HL-60/S4 treated with retinoic acid at 250 ng/mL for 4 days and 3 days (cell line): Measurements from ENCODE around the gene TPPP2.

ENCODE experiments used
- in situ Hi-C: fragments of 300-500 bp; cut with MboI; formaldehyde crosslinking; loops from 2 replicates; pipeline ENCODE4 v1.7.0; 2022; ENCODE audit warnings: low sequenced_read_pairs

Gene TPPP2

DNA sequence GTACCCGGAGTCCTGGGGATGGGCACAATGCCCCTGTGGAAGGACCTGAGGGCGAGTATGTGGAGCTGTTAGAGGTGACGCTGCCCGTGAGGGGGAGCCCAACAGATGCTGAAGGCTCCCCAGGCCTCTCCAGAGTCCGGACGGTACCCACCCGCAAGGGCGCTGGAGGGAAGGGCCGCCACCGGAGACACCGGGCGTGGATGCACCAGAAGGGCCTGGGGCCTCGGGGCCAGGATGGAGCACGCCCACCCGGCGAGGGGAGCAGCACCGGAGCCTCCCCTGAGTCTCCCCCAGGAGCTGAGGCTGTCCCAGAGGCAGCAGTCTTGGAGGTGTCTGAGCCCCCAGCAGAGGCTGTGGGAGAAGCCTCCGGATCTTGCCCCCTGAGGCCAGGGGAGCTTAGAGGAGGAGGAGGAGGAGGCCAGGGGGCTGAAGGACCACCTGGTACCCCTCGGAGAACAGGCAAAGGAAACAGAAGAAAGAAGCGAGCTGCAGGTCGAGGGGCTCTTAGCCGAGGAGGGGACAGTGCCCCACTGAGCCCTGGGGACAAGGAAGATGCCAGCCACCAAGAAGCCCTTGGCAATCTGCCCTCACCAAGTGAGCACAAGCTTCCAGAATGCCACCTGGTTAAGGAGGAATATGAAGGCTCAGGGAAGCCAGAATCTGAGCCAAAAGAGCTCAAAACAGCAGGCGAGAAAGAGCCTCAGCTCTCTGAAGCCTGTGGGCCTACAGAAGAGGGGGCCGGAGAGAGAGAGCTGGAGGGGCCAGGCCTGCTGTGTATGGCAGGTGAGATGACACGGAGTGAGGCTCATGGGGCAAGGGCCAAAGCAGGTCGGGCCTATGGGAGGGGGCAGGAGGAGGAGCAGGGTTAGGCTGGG, 44.6 kb downstream of the TPPP2 start:
- in situ Hi-C loops = no loop called here

DNA sequence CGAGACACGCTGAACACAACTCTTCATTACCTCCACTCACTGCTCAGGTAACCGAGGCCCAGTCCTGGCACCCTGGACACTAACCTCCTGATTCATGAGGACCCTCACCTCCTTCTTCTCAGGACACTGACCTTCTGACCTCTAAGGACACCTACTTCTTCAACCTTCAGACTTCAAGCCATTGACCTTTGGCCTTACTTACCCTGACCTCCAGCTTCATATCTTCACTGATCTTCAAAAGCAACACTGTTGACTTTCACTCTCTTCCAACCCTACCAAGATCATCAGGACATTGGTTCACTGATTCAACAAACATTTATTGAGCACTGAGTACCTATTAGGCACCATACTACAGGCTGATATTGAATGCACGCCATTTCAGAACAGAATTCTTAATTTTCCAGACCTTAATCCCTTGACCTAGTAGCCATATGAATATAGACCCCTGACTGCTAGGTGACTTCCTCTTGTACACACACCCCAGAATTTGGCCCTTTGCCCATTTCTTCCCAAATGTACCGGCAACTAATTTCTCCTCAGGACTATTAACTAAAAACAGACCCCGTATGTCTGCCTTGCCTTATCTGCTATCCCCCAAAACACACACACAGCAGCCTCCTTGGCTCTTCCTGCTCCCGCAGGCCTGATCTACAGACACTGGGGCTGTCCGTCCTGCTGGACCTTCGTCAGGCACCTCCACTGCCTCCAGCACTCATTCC, 45.9 kb downstream of the TPPP2 start:
- in situ Hi-C loops = no loop called here

DNA sequence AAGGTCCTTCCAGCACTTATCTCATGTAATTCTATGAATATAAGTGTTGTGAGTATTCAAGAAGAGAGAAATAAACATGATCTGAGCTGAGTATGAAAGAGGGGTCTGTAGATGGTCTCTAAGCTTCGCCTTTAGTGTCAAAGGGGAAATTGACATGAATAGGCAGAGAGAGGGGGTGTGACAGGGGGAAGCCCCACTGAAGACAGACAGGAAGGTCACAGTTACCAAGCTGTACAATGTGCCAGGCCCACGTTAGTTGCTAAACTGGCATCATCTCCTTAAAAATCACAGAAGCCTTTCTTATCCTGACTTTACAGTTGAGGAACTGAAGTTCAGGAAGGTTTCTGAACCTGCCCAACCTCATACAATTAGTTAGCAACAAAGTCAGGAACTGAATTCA, 47.7 kb downstream of the TPPP2 start:
- in situ Hi-C loops = no loop called here

DNA sequence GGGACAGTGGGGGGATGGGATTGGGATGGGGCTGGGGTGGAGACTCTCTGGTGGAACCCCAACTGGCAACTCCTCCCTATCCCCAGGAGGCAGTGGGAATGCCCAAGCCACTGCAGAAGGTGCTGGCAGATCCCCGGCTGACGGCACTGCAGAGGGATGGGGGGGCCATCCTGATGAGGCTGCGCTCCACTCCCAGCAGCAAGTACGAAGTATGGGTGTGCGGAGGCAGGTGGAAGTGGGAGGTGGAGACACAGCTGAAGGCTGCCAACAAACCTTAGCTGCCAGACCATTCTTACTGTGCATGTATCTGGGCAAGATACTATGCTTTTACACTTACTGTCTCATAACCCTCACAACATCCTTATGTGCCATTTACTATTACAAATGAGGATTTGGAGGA, 48.3 kb downstream of the TPPP2 start:
- in situ Hi-C loops = no loop called here

DNA sequence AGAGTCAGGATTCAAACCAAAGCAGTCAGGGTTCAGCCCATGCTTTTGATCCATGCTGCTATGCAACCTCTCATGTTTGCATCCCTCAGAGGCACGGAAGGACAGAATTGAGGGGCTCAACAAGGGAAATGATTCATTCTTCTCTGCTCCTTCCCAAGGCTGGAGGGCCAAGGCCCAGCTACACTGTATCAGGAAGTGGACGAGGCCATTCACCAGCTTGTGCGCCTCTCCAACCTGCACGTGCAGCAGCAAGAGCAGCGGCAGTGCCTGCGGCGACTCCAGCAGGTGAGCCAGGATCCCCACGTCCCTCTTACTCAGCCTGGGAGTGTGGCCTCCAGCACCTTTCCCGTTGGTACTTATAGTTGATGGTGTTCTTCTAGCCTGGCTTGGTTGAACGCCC, 48.7 kb downstream of the TPPP2 start:
- in situ Hi-C loops = no loop called here

DNA sequence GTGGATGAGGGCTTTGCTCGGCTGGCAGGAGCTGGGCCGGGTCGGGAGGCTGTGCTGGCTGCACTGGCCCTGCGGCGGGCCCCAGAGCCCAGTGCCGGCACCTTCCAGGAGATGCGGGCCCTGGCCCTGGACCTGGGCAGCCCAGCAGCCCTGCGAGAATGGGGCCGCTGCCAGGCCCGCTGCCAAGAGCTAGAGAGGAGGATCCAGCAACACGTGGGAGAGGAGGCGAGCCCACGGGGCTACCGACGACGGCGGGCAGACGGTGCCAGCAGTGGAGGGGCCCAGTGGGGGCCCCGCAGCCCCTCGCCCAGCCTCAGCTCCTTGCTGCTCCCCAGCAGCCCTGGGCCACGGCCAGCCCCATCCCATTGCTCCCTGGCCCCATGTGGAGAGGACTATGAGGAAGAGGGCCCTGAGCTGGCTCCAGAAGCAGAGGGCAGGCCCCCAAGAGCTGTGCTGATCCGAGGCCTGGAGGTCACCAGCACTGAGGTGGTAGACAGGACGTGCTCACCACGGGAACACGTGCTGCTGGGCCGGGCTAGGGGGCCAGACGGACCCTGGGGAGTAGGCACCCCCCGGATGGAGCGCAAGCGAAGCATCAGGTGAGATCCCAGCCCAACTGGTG, 51.6 kb downstream of the TPPP2 start:
- in situ Hi-C loops = no loop called here
